ENCODE measurements around the gene LOXL1. TPM values are rescaled to one million over a fixed set of nuclear protein-coding genes. Genes with fewer than 3 reads are reported as not detected.

LOXL1 gene
- total RNA-seq, 6 experiments from 2014 or later, result 235 to 309 (median 288) TPM

DNA sequence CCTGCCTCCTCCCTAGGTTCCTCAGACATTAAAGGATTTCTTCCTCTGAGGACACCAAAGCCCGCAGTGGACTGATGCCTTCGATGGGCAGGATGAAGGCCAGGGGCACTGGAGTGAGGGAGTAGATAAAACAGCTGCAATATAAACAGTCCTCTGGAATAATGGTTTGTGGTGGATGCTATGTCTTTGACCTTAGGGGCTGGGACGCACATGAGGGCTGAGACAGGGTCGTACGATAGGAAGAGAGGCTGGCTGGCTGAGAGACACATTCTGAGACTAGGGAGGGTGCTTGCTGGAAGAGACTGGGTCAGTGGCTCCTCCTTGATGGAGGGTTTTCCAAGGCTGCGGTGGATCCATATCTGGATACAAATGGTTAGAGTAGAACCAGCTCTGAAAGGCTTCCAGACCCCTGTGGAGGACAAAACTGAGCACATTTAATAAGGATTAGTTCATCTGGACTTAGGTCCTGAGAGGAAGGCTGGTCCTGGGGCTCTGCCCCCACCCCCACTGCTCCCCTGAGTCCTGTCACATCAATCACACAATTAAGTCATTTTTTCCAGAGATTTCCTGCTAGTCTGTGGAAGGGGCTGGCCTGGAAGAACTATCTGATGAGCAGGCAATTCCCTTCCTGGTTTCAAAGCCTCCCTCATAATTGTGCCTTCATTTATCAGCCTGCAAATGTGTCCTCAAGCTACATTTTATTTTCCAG is 37.1 kb upstream of the LOXL1 start:
- Mint-ChIP-seq H3K4me1 (ENCODE audit: low read depth) (no peaks in the 10 kb centered on the region), H3K36me3 (ENCODE audit: low read depth) (peaks cover 5% of the 10 kb centered on the region; the same call in 1 of the 2 replicates), H3K9me3 (no peaks in the 10 kb centered on the region), H3K4me3 (no peak overlapping the region), H3K27me3 (ENCODE audit: insufficient read depth) (peaks cover 35% of the 10 kb centered on the region), H3K27ac (no peak overlapping the region)
- TF ChIP-seq, protein P1, sequence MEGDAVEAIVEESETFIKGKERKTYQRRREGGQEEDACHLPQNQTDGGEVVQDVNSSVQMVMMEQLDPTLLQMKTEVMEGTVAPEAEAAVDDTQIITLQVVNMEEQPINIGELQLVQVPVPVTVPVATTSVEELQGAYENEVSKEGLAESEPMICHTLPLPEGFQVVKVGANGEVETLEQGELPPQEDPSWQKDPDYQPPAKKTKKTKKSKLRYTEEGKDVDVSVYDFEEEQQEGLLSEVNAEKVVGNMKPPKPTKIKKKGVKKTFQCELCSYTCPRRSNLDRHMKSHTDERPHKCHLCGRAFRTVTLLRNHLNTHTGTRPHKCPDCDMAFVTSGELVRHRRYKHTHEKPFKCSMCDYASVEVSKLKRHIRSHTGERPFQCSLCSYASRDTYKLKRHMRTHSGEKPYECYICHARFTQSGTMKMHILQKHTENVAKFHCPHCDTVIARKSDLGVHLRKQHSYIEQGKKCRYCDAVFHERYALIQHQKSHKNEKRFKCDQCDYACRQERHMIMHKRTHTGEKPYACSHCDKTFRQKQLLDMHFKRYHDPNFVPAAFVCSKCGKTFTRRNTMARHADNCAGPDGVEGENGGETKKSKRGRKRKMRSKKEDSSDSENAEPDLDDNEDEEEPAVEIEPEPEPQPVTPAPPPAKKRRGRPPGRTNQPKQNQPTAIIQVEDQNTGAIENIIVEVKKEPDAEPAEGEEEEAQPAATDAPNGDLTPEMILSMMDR (IDR thresholded peaks at IDR 0.05), result no peak
- DNase-seq, result no peak

DNA sequence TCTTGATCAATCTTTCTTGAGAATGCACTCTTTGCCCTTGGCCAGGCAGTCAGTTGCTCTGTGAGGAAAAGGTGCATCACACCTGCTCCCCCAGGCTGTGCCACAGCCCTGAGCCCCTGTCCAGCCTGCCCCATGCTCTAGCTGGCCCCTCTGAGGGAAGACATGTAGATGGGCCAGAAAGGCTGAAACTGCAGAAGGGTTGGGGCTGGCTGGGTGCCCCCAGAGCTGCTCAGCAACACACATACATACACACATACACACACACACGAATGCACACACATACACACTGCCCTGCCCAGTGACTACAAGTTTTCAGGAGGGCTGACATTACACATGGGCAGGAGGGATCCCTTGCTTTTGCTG is 36.5 kb upstream of the LOXL1 start:
- Mint-ChIP-seq H3K27ac (no peak overlapping the region), H3K27me3 (ENCODE audit: insufficient read depth) (peaks cover 30% of the 10 kb centered on the region), H3K4me3 (no peak overlapping the region), H3K36me3 (ENCODE audit: low read depth) (peaks cover 5% of the 10 kb centered on the region; the same call in 1 of the 2 replicates), H3K9me3 (no peaks in the 10 kb centered on the region), H3K4me1 (ENCODE audit: low read depth) (no peaks in the 10 kb centered on the region)
- no peak for DNase-seq
- TF ChIP-seq, protein P1 (IDR thresholded peaks at IDR 0.05), result no peak

DNA sequence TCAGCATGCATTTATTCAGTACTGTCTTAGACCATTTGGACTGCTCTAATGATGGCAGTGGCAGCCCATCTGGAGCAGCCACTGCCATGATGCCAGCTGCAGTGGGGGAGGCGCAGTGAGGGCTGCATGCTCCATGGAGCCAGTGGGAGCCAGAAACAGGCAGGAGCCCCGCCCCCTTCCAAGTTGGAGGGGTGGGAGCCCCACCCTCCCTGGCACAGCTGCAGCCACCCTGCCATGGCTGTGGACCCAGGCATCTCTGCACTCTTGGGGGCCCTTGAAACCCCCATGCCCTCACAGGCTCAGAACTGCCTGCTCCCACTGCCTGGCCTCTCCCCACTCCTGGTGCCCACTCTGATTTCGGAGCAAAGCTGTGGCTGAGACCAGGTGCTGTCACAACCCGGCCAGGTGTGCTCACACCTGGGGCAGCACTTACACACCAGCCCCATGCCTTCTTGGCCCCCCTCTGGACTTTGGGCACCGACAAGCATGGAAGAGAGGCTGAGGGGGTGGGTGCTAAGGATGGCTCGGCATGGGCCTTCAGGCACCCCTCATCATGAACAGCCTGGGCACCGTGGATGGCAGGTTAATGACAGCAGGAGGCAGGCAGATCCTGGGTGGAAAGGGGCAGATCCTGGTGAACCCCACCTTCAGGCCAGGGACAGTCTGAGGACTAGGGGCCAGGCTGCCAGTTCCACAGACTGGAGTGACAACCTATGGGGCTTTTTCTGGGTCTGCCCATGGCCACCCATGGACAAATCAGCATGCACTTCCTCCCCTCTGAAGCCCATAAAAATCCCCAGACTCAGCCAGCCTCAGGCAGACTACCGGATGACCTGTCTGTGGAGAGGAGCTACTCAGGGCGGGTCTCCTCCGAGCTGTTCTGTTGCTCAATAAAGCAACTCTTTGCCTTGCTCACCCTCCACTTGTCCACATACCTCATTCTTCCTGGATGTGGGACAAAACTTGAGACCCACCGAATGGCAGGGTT is 34.6 kb upstream of the LOXL1 start:
- Mint-ChIP-seq H3K27me3 (ENCODE audit: insufficient read depth) (peaks cover 25% of the 10 kb centered on the region), H3K4me1 (ENCODE audit: low read depth) (peaks cover 7% of the 10 kb centered on the region; the same call in 1 of the 2 replicates), H3K9me3 (no peaks in the 10 kb centered on the region), H3K4me3 (no peak overlapping the region), H3K27ac (no peak overlapping the region), H3K36me3 (ENCODE audit: low read depth) (peaks cover 5% of the 10 kb centered on the region; the same call in 1 of the 2 replicates)
- TF ChIP-seq, protein P1 (IDR thresholded peaks at IDR 0.05), result no peak
- no peak for DNase-seq

DNA sequence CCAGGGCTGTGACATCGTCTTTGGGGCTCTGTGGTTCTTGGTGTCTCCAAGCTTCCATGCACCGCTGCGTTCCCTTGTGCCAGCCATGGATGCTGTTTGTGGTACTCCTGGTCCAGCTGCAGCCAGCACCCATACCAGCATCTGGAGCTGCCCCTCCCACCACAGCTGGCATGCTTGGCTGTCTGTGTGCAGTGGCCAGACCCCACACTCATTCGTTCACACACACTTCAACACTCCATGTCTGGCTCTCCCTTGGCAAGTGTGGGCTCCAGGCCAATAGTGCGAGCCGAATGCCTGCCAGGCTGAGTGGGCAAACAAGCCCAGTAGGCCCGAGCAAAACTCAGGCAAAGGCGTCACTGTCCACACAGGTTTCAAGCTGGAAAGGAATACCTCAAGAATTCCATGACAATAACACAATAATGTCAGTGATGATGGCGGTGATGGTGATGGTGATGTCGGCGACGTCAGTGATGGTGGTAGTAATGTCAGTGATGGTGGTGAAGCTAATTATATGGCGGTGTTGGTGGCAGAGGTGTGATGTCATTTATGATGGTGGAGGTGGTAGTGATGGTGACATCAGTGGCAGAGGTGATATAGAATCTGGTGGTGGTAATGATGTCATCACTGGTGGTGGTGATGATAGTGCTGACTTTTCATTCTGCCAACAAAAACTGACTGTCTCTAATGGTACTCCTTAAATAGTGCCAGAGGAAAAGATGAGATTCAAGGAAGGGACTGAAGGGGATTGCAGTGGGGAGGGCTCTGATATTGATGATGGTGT is 33.6 kb upstream of the LOXL1 start:
- no peak for DNase-seq
- Mint-ChIP-seq H3K9me3 (no peaks in the 10 kb centered on the region), H3K4me1 (ENCODE audit: low read depth) (peaks cover 15% of the 10 kb centered on the region), H3K4me3 (no peak overlapping the region), H3K36me3 (ENCODE audit: low read depth) (peaks cover 5% of the 10 kb centered on the region; the same call in 1 of the 2 replicates), H3K27ac (no peak overlapping the region), H3K27me3 (ENCODE audit: insufficient read depth) (peaks cover 18% of the 10 kb centered on the region)
- TF ChIP-seq, protein P1 (IDR thresholded peaks at IDR 0.05), result no peak

DNA sequence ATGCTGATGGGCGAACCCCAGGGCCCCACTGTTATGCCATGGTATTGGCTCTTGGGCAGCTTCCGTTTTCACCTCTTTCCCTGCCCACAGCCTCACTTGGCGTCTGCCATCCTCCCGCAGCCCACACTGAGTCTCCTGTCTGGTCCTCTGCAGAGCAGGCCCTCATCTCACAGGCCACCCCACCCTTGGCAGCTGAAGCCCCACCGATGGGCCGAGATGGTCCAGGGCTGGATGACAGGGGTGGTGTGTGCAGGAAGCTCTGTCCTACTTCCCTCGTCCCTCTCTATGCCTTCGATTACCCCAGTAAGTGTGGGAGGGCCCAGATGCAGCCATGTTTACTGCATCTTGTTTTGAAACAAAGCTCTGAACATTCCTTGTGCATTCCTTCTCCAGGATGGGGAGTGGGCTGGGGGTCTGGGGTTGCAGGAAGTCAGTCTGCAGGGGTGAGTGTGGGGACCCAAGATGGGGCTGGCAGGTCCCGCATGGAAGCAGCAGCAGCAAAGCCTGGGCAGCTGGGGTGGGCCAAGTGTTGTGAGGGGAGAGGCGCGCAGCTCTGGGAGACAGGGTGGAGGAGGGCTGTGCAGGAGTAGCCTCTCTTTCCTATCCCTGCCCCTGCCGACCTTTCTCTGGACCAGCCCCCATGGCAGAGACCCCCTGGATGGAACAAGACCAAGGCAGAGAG is 32.0 kb upstream of the LOXL1 start:
- H3K27me3 Mint-ChIP-seq (ENCODE audit: insufficient read depth), result peaks cover 15% of the 10 kb centered on the region
- peaks cover 25% of the 10 kb centered on the region for H3K4me1 Mint-ChIP-seq (ENCODE audit: low read depth)
- H3K4me3 Mint-ChIP-seq, result no peak overlapping the region
- peaks cover 5% of the 10 kb centered on the region; the same call in 1 of the 2 replicates for H3K36me3 Mint-ChIP-seq (ENCODE audit: low read depth)
- TF ChIP-seq, protein P1 (IDR thresholded peaks at IDR 0.05), result no peak
- no peak for DNase-seq
- no peak overlapping the region for H3K27ac Mint-ChIP-seq
- H3K9me3 Mint-ChIP-seq, result no peaks in the 10 kb centered on the region

Data from HFFc6 (cell line).